ENCODE measurements around the gene HOXC12. TPM values are rescaled to one million over a fixed set of nuclear protein-coding genes. Genes with fewer than 3 reads are reported as not detected.

The HOXC12 gene
- total RNA-seq, 1 experiment from 2014 or later = not detected

- CTCF ChIA-PET = no interaction called here
- intact Hi-C loops (cut with micrococcal nuclease; ENCODE audit: unreplicated experiment) = no loop called here
- H3K27ac Mint-ChIP-seq (ENCODE audit: unreplicated experiment) = no peak overlapping the region
- BruUV-seq (replicated peaks) = no TSS peak
- H3K4me3 Mint-ChIP-seq (ENCODE audit: low read depth, unreplicated experiment) = no peak overlapping the region
- H3K9me3 Mint-ChIP-seq (ENCODE audit: low read depth, unreplicated experiment) = no peaks in the 10 kb centered on the region
- peaks cover 80% of the 10 kb centered on the region for H3K27me3 Mint-ChIP-seq (ENCODE audit: unreplicated experiment)
- H3K4me1 Mint-ChIP-seq (ENCODE audit: low read depth, unreplicated experiment) = peaks cover 8% of the 10 kb centered on the region
- DNase-seq = no peak
- peaks cover 28% of the 10 kb centered on the region for H3K36me3 Mint-ChIP-seq (ENCODE audit: insufficient read depth, unreplicated experiment)
- TF ChIP-seq CTCF (IDR thresholded peaks at IDR 0.05; ENCODE audit: unreplicated experiment) = no peak
These were observed 27.2 kb downstream of the HOXC12 start for GRCh38 chr12:53981634-53982565.

- no peaks in the 10 kb centered on the region for H3K9me3 Mint-ChIP-seq (ENCODE audit: low read depth, unreplicated experiment)
- no peak for TF ChIP-seq CTCF (IDR thresholded peaks at IDR 0.05; ENCODE audit: unreplicated experiment)
- CTCF ChIA-PET = no interaction called here
- BruUV-seq (replicated peaks) = no TSS peak
- no peak overlapping the region for H3K4me3 Mint-ChIP-seq (ENCODE audit: low read depth, unreplicated experiment)
- H3K4me1 Mint-ChIP-seq (ENCODE audit: low read depth, unreplicated experiment) = peaks cover 8% of the 10 kb centered on the region
- H3K36me3 Mint-ChIP-seq (ENCODE audit: insufficient read depth, unreplicated experiment) = peaks cover 28% of the 10 kb centered on the region
- H3K27me3 Mint-ChIP-seq (ENCODE audit: unreplicated experiment) = peaks cover 90% of the 10 kb centered on the region
- intact Hi-C loops (cut with micrococcal nuclease; ENCODE audit: unreplicated experiment) = no loop called here
- no peak for DNase-seq
- no peak overlapping the region for H3K27ac Mint-ChIP-seq (ENCODE audit: unreplicated experiment)
These were observed 28.2 kb downstream of the HOXC12 start for GRCh38 chr12:53982648-53983567.

DNA sequence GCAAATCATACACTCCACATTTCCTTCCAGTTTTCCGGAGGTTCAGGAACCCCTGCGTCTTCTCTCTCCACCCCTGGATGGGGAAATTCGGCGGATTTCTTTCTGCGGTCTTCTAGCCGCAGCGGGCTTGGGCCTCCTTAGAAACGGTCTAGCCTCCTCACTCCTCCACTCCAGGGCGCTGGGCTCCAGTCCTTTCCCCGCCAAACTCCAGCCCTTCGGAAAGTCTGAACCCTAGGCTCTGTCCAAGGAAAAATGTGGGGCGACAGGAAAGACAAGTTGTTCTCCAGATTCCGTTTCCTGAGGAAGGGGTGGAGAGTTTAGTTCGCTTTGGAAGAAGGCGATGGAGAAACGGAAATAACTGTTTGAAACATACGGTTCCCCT lies 28.9 kb downstream of the HOXC12 start:
- H3K27ac Mint-ChIP-seq (ENCODE audit: unreplicated experiment) = no peak overlapping the region
- CTCF ChIA-PET = no interaction called here
- no peak overlapping the region for H3K4me3 Mint-ChIP-seq (ENCODE audit: low read depth, unreplicated experiment)
- no TSS peak for BruUV-seq (replicated peaks)
- H3K27me3 Mint-ChIP-seq (ENCODE audit: unreplicated experiment) = peaks cover 97% of the 10 kb centered on the region
- no peaks in the 10 kb centered on the region for H3K9me3 Mint-ChIP-seq (ENCODE audit: low read depth, unreplicated experiment)
- intact Hi-C loops (cut with micrococcal nuclease; ENCODE audit: unreplicated experiment) = no loop called here
- peaks cover 28% of the 10 kb centered on the region for H3K36me3 Mint-ChIP-seq (ENCODE audit: insufficient read depth, unreplicated experiment)
- no peak for DNase-seq
- TF ChIP-seq CTCF (IDR thresholded peaks at IDR 0.05; ENCODE audit: unreplicated experiment) = no peak
- H3K4me1 Mint-ChIP-seq (ENCODE audit: low read depth, unreplicated experiment) = peaks cover 5% of the 10 kb centered on the region

GRCh38 chr12:53983950-53984572 lies 29.4 kb downstream of the HOXC12 start:
- no peak overlapping the region for H3K4me3 Mint-ChIP-seq (ENCODE audit: low read depth, unreplicated experiment)
- no peak overlapping the region for H3K27ac Mint-ChIP-seq (ENCODE audit: unreplicated experiment)
- no TSS peak for BruUV-seq (replicated peaks)
- no peaks in the 10 kb centered on the region for H3K9me3 Mint-ChIP-seq (ENCODE audit: low read depth, unreplicated experiment)
- intact Hi-C loops (cut with micrococcal nuclease; ENCODE audit: unreplicated experiment) = no loop called here
- no peak for DNase-seq
- peaks cover 100% of the 10 kb centered on the region for H3K27me3 Mint-ChIP-seq (ENCODE audit: unreplicated experiment)
- H3K4me1 Mint-ChIP-seq (ENCODE audit: low read depth, unreplicated experiment) = peaks cover 6% of the 10 kb centered on the region
- TF ChIP-seq CTCF (IDR thresholded peaks at IDR 0.05; ENCODE audit: unreplicated experiment) = no peak
- peaks cover 28% of the 10 kb centered on the region for H3K36me3 Mint-ChIP-seq (ENCODE audit: insufficient read depth, unreplicated experiment)
- CTCF ChIA-PET = interaction anchor here (1.6 kb wide), 1 partner anchor 241 kb away, joined by 3 read pairs; no protein-coding TSS in a partner anchor
